NB4 (cell line): ENCODE measurements around the gene GRAMD1C.

Experiments used
- DNase-seq: peaks from one replicate; pipeline ENCODE4 v3.0.0; 2010; ENCODE audit warnings: low read depth
- H3K4me3 ChIP-seq: one replicate; pipeline ENCODE4 v1.5.1; 2011; ENCODE audit warnings: mild to moderate bottlenecking, low read depth, low read length, moderate library complexity
- CTCF ChIP-seq: IDR thresholded peaks from one replicate; pipeline ENCODE4 v1.5.1; 2012; ENCODE audit warnings: low read depth, low read length
- MAX ChIP-seq: IDR thresholded peaks from 2 replicates; pipeline ENCODE4 v1.6.1; 2011; ENCODE audit warnings: low read depth, low read length
- MYC ChIP-seq: IDR thresholded peaks from 2 replicates; pipeline ENCODE4 v1.6.1; 2011; ENCODE audit warnings: low read depth, low read length
- POLR2A ChIP-seq: IDR thresholded peaks from 2 replicates; pipeline ENCODE4 v1.6.1; 2011; ENCODE audit warnings: mild to moderate bottlenecking; ENCODE audit not compliant: insufficient read length; ENCODE audit errors: extremely low read depth

Gene GRAMD1C

GRCh38 chr3:113948015-113948917 is 109.7 kb downstream of the GRAMD1C start:
- H3K4me3 ChIP-seq: peak overlapping the region; percentile 49
- peak; percentile 25 for DNase-seq
- 0 out of 2 replicates have a peak, but pooled peaks have one; percentile 10 for TF ChIP-seq MAX
- no peak for TF ChIP-seq POLR2A
- TF ChIP-seq MYC: 0 out of 2 replicates have a peak, but pooled peaks have one; percentile 6
- no peak for TF ChIP-seq CTCF

DNA sequence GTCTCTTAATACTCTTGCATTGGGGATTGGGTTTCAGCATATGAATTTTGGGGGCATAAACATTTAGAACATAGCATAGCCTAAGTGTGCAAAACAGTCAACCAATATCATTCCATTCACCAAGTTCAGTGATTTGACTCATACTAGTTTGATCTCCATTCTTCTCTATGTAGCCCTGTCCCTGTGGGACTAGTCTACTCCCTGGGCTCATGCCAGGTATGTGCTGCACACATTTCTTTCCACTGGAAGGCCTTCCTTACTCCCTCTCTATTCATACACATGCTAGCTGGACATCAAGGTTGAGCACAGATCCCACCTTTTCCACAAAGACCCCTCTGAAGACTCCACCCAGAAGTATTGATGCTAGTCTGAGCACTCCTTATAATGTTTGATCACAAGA is 114.3 kb downstream of the GRAMD1C start:
- H3K4me3 ChIP-seq: no peak overlapping the region
- DNase-seq: no peak
- no peak for TF ChIP-seq MAX

DNA sequence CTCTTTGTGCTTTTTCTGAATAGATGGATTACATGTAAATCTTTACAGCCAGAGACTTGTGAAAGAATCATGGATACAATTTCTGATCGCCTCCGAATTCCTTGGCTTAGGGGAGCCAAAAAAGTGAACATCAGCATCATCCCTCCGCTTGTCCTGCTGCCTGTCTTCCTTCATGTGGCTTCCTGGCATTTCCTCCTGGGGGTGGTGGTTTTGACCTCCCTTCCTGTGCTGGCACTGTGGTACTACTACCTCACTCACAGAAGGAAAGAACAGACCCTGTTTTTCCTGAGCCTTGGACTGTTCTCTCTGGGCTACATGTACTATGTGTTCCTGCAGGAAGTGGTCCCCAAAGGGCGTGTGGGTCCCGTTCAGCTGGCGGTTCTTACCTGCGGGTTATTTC is 115.1 kb downstream of the GRAMD1C start:
- peak; percentile 4 for DNase-seq
- H3K4me3 ChIP-seq: no peak overlapping the region
- TF ChIP-seq CTCF (no peak), POLR2A (no peak), MAX (no peak), MYC (no peak)

GRCh38 chr3:113954091-113954685 is 115.6 kb downstream of the GRAMD1C start:
- no peak for DNase-seq
- TF ChIP-seq MAX: no peak
- TF ChIP-seq MYC: no peak
- no peak for TF ChIP-seq CTCF
- no peak for TF ChIP-seq POLR2A
- H3K4me3 ChIP-seq: no peak overlapping the region

DNA sequence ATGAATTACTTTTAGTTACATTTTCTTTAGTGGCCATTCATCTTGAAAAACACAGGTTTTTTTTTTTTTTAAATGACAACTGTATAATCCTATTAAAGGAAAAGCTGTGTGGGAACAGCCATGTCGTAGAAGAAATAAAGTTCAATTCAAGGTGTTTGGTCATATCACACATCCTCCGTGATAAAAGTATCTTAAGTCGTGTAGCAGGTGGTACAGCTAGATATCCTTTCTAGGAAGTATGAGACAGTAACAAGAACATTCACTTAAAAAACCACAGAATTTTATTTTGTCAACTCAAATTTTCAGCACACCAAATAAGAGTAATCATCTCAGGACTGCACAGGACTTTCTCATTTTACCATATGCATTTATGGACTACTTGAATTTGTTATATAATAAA is 125.3 kb downstream of the GRAMD1C start:
- TF ChIP-seq MAX (no peak), POLR2A (no peak), MYC (no peak), CTCF (no peak)
- no peak for DNase-seq
- H3K4me3 ChIP-seq: no peak overlapping the region

GRCh38 chr3:113966172-113966571 is 127.6 kb downstream of the GRAMD1C start:
- TF ChIP-seq CTCF (no peak), MYC (no peak), POLR2A (no peak), MAX (no peak)
- no peak overlapping the region for H3K4me3 ChIP-seq
- DNase-seq: no peak
